PC-9 (cell line): ENCODE data around the gene HOXA4.

Experiments
- CTCF ChIP-seq: fragments of 200-600 bp; sonication (generic); conservative IDR thresholded peaks from 2 replicates; pipeline ENCODE4 v1.6.1; 2017; ENCODE audit warnings: mixed run types, antibody characterized with exemption, mild to moderate bottlenecking, moderate library complexity
- EZH2 ChIP-seq: fragments of 200-600 bp; sonication (generic); IDR thresholded peaks from 2 replicates; pipeline ENCODE4 v1.8.0; 2017; ENCODE audit warnings: antibody characterized with exemption, low read depth

- TF ChIP-seq EZH2 (no peak), CTCF (no peak)
These were observed 24.2 kb downstream of the HOXA4 start for GRCh38 chr7:27106181-27106900.
